ENCODE results near the gene EGFLAM.

GRCh38 chr5:38360323-38361061 is 102.1 kb downstream of the EGFLAM start:
- TF ChIP-seq CTCF (IDR thresholded peaks at IDR 0.05; ENCODE audit: poor library complexity) (no peak), EZH2 (IDR thresholded peaks at IDR 0.05; ENCODE audit: borderline replicate concordance) (no peak)
